ENCODE results near the gene EGFR.

GRCh38 chr7:55150166-55150565 is 131.3 kb downstream of the EGFR start:
- TF ChIP-seq POLR2A (IDR thresholded peaks at IDR 0.05) (no peak), CTCF (IDR thresholded peaks at IDR 0.05) (no peak)

Measured in uterus (tissue), 2 donors.